Neural crest cell (in vitro differentiated cells): ENCODE results near the gene VPS26A. TPM values are rescaled to one million over a fixed set of nuclear protein-coding genes. Genes with fewer than 3 reads are reported as not detected.

Experiments used
- DNase-seq: peaks from one replicate; pipeline ENCODE4 v3.0.0; 2021; ENCODE audit warnings: low read depth, mixed read lengths, low spot score
- H3K27ac Mint-ChIP-seq: one replicate; pipeline ENCODE4 v1.8.0; 2021; ENCODE audit warnings: mild to moderate bottlenecking, mixed read lengths; ENCODE audit not compliant: unreplicated experiment
- H3K27me3 Mint-ChIP-seq: 2 replicates; pipeline ENCODE4 v1.8.0; 2021; ENCODE audit warnings: low read depth, mild to moderate bottlenecking, mixed read lengths
- H3K36me3 Mint-ChIP-seq: 2 replicates; pipeline ENCODE4 v1.8.0; 2021; ENCODE audit warnings: low read depth, mild to moderate bottlenecking, mixed read lengths
- H3K4me1 Mint-ChIP-seq: 2 replicates; pipeline ENCODE4 v1.8.0; 2021; ENCODE audit warnings: mixed read lengths
- H3K4me3 Mint-ChIP-seq: one replicate; pipeline ENCODE4 v1.8.0; 2021; ENCODE audit warnings: mild to moderate bottlenecking, mixed read lengths
- H3K9me3 Mint-ChIP-seq: 2 replicates; pipeline ENCODE4 v1.8.0; 2021; ENCODE audit warnings: mixed read lengths
- CTCF ChIP-seq: fragments of 200-600 bp; sonication (generic); conservative IDR thresholded peaks from 2 replicates; pipeline ENCODE4 v1.5.0; 2021; ENCODE audit warnings: antibody characterized with exemption, mild to moderate bottlenecking
- total RNA-seq: library from RNA; stranded (reverse); gene quantifications from 2 replicates; pipeline ENCODE4 v1.2.1, GENCODE V29; 2021

VPS26A gene
- total RNA-seq, 1 donor from 2014 or later: 63.2 TPM

DNA sequence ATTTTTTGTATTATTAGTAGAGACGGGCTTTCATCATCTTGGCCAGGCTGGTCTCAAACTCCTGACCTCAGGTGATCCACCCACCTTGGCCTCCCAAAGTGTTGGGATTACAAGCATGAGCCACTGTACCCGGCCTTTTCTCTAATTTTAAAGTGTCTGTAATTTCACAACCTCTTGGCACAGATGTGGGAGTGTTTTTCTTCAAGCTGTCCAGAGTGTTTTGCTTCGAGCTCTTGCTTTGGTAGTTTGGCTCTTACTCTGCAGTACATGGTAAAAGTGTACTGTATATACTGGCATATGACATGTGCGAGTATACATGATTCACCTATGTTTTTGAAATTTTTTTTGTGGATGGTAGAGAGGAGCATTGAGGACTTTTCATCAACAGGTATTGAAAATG lies 26.2 kb upstream of the VPS26A start:
- Mint-ChIP-seq H3K4me3 (no peak overlapping the region), H3K9me3 (no peaks in the 10 kb centered on the region), H3K36me3 (no peaks in the 10 kb centered on the region), H3K27ac (no peak overlapping the region), H3K4me1 (peaks cover 9% of the 10 kb centered on the region), H3K27me3 (peaks cover 3% of the 10 kb centered on the region)
- DNase-seq: no peak
- TF ChIP-seq CTCF: no peak

- Mint-ChIP-seq H3K27me3 (peaks cover 3% of the 10 kb centered on the region), H3K4me3 (no peak overlapping the region), H3K27ac (no peak overlapping the region), H3K9me3 (no peaks in the 10 kb centered on the region), H3K36me3 (no peaks in the 10 kb centered on the region), H3K4me1 (peaks cover 9% of the 10 kb centered on the region)
- no peak for DNase-seq
- no peak for TF ChIP-seq CTCF
Observed at GRCh38 chr10:69100136-69100872, 23.7 kb upstream of the VPS26A start.

GRCh38 chr10:69101451-69102095 lies 22.4 kb upstream of the VPS26A start:
- DNase-seq: no peak
- TF ChIP-seq CTCF: no peak
- Mint-ChIP-seq H3K27me3 (peaks cover 4% of the 10 kb centered on the region), H3K27ac (no peak overlapping the region), H3K4me1 (peaks cover 9% of the 10 kb centered on the region), H3K4me3 (no peak overlapping the region), H3K36me3 (no peaks in the 10 kb centered on the region), H3K9me3 (no peaks in the 10 kb centered on the region)

DNA sequence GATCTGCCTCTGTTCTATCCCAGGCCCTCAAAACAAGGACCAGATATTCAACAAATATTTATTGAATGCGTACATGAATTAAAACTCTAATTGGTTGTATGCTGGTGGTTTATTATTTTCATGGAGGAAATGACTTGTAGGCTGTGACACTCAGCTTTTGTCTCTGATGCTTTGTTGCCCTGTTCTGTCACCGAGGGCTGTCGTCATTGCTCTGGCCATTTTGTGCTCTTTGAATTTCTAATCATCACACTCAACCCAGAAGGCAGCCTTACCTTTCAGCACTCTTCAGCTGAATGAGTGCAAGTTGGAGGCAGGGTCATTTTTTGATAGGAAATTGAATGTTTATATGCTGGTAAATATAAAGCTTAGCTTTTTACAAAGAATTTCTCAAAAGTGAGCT lies 21.5 kb upstream of the VPS26A start:
- peaks cover 7% of the 10 kb centered on the region for H3K27me3 Mint-ChIP-seq
- no peak for TF ChIP-seq CTCF
- no peaks in the 10 kb centered on the region for H3K9me3 Mint-ChIP-seq
- H3K4me1 Mint-ChIP-seq: peaks cover 9% of the 10 kb centered on the region
- no peak overlapping the region for H3K4me3 Mint-ChIP-seq
- DNase-seq: no peak
- H3K36me3 Mint-ChIP-seq: no peaks in the 10 kb centered on the region
- no peak overlapping the region for H3K27ac Mint-ChIP-seq

- H3K27me3 Mint-ChIP-seq: peaks cover 5% of the 10 kb centered on the region
- H3K27ac Mint-ChIP-seq: no peak overlapping the region
- no peak for TF ChIP-seq CTCF
- DNase-seq: no peak
- H3K4me1 Mint-ChIP-seq: peaks cover 9% of the 10 kb centered on the region
- no peak overlapping the region for H3K4me3 Mint-ChIP-seq
- no peaks in the 10 kb centered on the region for H3K36me3 Mint-ChIP-seq
- no peaks in the 10 kb centered on the region for H3K9me3 Mint-ChIP-seq
Observed at GRCh38 chr10:69103784-69104183, 20.2 kb upstream of the VPS26A start.
